Neural crest cell (in vitro differentiated cells): ENCODE measurements around the gene RARB. TPM values are rescaled to one million over a fixed set of nuclear protein-coding genes. Genes with fewer than 3 reads are reported as not detected.

Source experiments
- DNase-seq: peaks from one replicate; pipeline ENCODE4 v3.0.0; 2021; ENCODE audit warnings: low read depth, mixed read lengths, low spot score
- H3K27ac Mint-ChIP-seq: one replicate; pipeline ENCODE4 v1.8.0; 2021; ENCODE audit warnings: mild to moderate bottlenecking, mixed read lengths; ENCODE audit not compliant: unreplicated experiment
- H3K27me3 Mint-ChIP-seq: 2 replicates; pipeline ENCODE4 v1.8.0; 2021; ENCODE audit warnings: low read depth, mild to moderate bottlenecking, mixed read lengths
- H3K36me3 Mint-ChIP-seq: 2 replicates; pipeline ENCODE4 v1.8.0; 2021; ENCODE audit warnings: low read depth, mild to moderate bottlenecking, mixed read lengths
- H3K4me1 Mint-ChIP-seq: 2 replicates; pipeline ENCODE4 v1.8.0; 2021; ENCODE audit warnings: mixed read lengths
- H3K4me3 Mint-ChIP-seq: one replicate; pipeline ENCODE4 v1.8.0; 2021; ENCODE audit warnings: mild to moderate bottlenecking, mixed read lengths
- H3K9me3 Mint-ChIP-seq: 2 replicates; pipeline ENCODE4 v1.8.0; 2021; ENCODE audit warnings: mixed read lengths
- CTCF ChIP-seq: fragments of 200-600 bp; sonication (generic); conservative IDR thresholded peaks from 2 replicates; pipeline ENCODE4 v1.5.0; 2021; ENCODE audit warnings: antibody characterized with exemption, mild to moderate bottlenecking
- total RNA-seq: library from RNA; stranded (reverse); gene quantifications from 2 replicates; pipeline ENCODE4 v1.2.1, GENCODE V29; 2021

RARB gene
- total RNA-seq, 1 donor from 2014 or later = 0.98 TPM

GRCh38 chr3:25533399-25533798 lies 105.3 kb downstream of the RARB start:
- H3K27me3 Mint-ChIP-seq = no peaks in the 10 kb centered on the region
- peaks cover 7% of the 10 kb centered on the region for H3K9me3 Mint-ChIP-seq
- no peak for TF ChIP-seq CTCF
- no peak for DNase-seq
- peaks cover 9% of the 10 kb centered on the region for H3K36me3 Mint-ChIP-seq
- H3K4me1 Mint-ChIP-seq = no peaks in the 10 kb centered on the region
- H3K4me3 Mint-ChIP-seq = no peak overlapping the region
- H3K27ac Mint-ChIP-seq = no peak overlapping the region

GRCh38 chr3:25534007-25534406 lies 105.9 kb downstream of the RARB start:
- Mint-ChIP-seq H3K27ac (no peak overlapping the region), H3K36me3 (peaks cover 9% of the 10 kb centered on the region), H3K9me3 (peaks cover 7% of the 10 kb centered on the region), H3K4me1 (no peaks in the 10 kb centered on the region), H3K27me3 (no peaks in the 10 kb centered on the region), H3K4me3 (no peak overlapping the region)
- no peak for DNase-seq
- no peak for TF ChIP-seq CTCF

- Mint-ChIP-seq H3K4me1 (peaks cover 11% of the 10 kb centered on the region), H3K27ac (peak overlapping the region; percentile 16), H3K36me3 (peaks cover 4% of the 10 kb centered on the region), H3K9me3 (peaks cover 4% of the 10 kb centered on the region), H3K4me3 (no peak overlapping the region), H3K27me3 (no peaks in the 10 kb centered on the region)
- no peak for DNase-seq
- no peak for TF ChIP-seq CTCF
Measured at GRCh38 chr3:25536521-25537391, 108.7 kb downstream of the RARB start.

GRCh38 chr3:25537516-25537915 lies 109.5 kb downstream of the RARB start:
- Mint-ChIP-seq H3K36me3 (no peaks in the 10 kb centered on the region), H3K4me1 (peaks cover 11% of the 10 kb centered on the region), H3K9me3 (no peaks in the 10 kb centered on the region), H3K27me3 (no peaks in the 10 kb centered on the region), H3K27ac (no peak overlapping the region), H3K4me3 (no peak overlapping the region)
- no peak for DNase-seq
- TF ChIP-seq CTCF = no peak

GRCh38 chr3:25540273-25540672 lies 112.2 kb downstream of the RARB start:
- Mint-ChIP-seq H3K36me3 (no peaks in the 10 kb centered on the region), H3K27me3 (no peaks in the 10 kb centered on the region), H3K9me3 (peaks cover 3% of the 10 kb centered on the region), H3K4me3 (no peak overlapping the region), H3K27ac (no peak overlapping the region), H3K4me1 (peaks cover 11% of the 10 kb centered on the region)
- DNase-seq = no peak
- no peak for TF ChIP-seq CTCF
